PC-9 (cell line): Measurements from ENCODE around the gene TOMM6.

ENCODE experiments used
- EZH2 ChIP-seq: fragments of 200-600 bp; sonication (generic); IDR thresholded peaks from 2 replicates; pipeline ENCODE4 v1.8.0; 2017; ENCODE audit warnings: antibody characterized with exemption, low read depth
- TF ChIP-seq, protein P1 (sequence below): fragments of 200-600 bp; sonication (generic); conservative IDR thresholded peaks from 2 replicates; pipeline ENCODE4 v1.6.1; 2017; ENCODE audit warnings: mixed run types, antibody characterized with exemption, mild to moderate bottlenecking, moderate library complexity

DNA sequence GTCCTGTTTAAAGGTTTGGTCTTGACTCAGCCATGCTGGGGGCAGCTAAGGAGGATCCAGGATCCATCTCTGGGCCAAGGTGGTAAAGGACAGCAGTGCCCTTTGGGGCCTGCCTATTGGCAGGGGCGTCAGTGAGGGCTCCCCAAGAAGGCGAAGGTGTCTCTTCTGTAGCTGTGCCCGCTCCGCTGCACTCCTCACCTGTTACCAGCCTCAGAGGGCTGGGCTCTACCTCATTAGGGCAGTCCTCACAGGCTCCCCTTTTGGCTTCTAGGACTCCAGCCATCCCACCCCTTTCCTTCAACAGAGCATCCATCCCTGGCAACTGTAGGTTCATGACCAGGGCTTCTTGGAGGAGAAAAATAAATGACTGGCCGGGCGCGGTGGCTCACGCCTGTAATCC, 18.1 kb upstream of the TOMM6 start:
- no peak for TF ChIP-seq EZH2
- TF ChIP-seq, protein P1, sequence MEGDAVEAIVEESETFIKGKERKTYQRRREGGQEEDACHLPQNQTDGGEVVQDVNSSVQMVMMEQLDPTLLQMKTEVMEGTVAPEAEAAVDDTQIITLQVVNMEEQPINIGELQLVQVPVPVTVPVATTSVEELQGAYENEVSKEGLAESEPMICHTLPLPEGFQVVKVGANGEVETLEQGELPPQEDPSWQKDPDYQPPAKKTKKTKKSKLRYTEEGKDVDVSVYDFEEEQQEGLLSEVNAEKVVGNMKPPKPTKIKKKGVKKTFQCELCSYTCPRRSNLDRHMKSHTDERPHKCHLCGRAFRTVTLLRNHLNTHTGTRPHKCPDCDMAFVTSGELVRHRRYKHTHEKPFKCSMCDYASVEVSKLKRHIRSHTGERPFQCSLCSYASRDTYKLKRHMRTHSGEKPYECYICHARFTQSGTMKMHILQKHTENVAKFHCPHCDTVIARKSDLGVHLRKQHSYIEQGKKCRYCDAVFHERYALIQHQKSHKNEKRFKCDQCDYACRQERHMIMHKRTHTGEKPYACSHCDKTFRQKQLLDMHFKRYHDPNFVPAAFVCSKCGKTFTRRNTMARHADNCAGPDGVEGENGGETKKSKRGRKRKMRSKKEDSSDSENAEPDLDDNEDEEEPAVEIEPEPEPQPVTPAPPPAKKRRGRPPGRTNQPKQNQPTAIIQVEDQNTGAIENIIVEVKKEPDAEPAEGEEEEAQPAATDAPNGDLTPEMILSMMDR, result no peak
